ENCODE data around the gene ASPDH. TPM values are rescaled to one million over a fixed set of nuclear protein-coding genes. Genes with fewer than 3 reads are reported as not detected.
"Not testable (repeated sequence)": the region's sequence is repeated elsewhere in the genome, so short reads cannot be mapped to it uniquely, and the experiment has no call there.

ASPDH gene
- total RNA-seq, 1 donor from 2014 or later = not detected

DNA sequence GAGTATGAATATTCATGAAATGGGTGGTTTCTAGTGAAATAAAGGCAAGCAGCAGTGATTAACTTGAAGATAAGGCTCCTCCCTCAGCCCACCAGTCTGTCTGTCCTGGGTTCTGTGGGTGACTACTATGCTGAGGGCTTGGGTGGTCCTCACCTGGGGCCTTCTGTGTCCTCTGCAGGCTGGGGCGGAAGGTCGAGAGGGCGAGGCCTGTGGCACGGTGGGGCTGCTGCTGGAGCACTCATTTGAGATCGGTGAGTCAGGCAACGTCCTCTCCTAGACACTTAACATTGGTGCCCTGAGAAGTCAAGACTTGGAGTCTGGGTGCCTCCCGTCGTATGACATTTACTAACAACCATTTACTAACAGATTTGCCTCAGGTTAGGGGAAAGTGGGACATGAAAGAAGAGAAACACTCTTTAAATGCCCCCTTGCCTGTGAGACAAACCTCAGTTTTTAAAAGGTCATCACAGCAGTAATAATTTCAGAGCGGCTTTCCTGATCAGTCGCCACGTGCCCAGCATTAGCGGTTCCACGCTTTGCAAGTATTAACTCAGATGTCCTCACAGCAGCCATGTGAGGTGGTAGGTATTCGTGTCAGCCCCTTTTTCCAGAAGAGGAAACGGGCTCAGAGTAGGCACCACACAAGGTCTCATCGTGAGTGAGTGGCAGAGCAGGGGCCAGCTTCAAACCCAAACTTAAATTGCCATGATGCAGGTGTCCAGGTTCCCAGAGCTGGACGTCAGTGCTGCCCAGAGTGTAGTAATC, 35.8 kb downstream of the ASPDH start:
- DNase-seq = no peak

DNA sequence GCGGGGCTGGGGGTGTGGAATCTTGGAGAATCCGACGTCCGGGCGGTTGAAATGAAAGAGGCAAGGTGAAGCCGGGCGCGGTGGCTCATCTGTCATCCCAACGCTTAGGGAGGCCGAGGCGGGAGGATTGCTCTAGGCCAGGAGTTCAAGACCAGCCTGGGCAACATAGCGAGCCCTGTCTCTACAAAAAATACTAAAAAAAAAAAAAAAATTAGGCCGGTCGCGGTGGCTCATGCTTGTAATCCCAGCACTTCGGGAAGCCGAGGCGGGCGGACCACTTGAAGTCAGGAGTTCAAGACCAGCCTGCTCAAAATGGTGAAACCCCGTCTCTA, 36.8 kb downstream of the ASPDH start:
- DNase-seq = no peak

DNA sequence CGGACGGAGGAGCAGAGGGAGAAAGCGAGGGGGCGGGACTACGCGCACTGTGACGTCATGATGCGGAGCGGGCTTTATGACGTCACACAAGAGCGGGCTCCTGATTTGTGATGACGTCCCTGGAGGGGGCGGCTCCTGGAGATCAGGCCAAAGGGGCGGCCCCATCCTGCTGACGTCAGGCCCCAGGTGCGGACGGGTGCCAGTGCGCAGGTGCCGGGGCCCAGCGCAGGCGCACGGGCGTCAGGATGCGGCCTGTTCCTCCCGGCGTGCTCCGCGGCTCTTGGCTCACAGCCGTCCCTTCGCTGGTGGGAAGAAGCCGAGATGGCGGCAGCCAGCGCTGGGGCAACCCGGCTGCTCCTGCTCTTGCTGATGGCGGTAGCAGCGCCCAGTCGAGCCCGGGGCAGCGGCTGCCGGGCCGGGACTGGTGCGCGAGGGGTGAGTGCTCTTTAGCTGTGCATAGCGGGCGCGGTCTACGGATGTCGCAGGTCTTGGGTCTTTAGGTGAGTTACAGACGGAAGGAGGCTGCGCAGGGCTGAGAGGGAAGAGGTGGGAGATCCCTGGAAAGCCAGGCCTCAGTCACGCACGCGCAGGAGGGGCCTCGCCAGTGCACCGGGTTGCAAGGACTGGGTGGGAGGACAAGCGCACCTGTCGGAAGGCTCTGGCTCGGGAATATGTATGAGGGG, 37.3 kb downstream of the ASPDH start, which contains the start of the genes EMC10 and GARIN5A:
Gene EMC10, plus strand, starts transcription at position 284 of the 683 bp plus-strand sequence. Its CDS starts 38 bp downstream, at position 322.
Gene GARIN5A, minus strand, starts transcription at position 625 of the 683 bp plus-strand sequence. Its CDS starts 460 bp downstream, at position 165.
- peak; percentile 90 for DNase-seq

DNA sequence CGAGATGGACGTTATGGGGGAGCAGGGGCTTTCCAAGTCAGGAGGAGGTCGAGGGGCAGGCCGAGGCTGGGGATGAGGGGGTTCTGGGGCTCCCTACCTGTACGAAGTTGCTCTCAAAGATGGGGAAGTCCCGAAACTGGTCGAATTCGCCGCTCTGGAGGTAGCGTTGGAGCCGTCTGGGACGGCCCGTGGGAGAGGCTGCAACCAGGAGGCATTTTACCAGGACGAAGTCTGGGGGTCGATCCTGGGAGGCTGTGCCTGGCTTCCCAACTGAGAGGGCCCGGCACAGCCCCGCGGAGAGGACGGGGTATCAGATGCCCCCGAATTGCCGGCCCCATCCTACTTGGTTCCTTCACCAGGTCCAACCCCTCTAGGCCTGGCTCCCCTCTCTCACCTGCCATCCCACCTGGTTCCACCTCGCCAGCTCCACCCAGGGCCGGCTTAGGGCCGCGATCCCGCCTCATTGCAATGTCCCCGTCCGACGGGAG, 37.9 kb downstream of the ASPDH start:
- no peak for DNase-seq

DNA sequence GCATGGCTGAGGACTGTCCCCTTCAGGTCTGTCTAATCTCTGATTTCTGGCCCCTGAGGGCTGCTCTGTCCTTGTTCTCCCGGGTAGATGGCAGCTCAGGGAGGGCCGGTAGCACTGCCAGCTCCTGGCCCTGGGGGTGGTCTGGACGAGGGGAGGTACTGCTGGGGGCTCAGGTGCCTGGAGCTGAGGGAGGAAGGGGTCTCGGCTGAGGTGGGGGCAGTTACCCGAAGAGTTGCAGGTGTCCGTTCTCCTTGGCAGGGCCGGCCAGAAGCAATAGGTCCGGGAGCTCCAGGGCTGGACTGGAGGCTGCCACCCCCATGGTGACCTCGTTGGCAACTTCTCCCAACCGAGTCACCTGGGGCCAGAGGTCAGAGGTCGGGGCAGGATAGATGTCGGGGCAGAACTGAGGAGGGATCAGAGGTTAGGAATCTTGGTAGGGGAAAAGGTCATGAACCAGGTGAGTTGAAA, 38.6 kb downstream of the ASPDH start:
- DNase-seq = no peak

DNA sequence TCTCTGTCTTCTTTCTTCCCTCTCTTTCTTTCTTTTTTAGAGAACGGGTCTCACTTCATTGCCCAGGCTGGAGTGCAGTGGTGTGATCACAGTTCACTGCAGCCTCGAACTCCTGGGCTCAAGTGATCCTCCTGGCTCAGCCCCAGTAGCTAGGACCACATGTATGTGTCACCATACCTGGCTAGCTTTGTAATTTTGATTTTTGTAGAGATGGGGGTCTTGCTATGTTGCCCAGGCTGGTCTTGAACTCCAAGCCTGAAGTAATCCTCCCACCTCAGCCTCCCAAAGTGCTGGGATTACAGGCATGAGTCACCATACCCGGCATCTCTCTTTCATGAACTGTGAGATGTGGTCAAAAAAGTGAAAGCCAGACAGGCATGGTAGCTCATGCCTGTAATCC, 40.4 kb downstream of the ASPDH start:
- DNase-seq = not testable (repeated sequence)

DNA sequence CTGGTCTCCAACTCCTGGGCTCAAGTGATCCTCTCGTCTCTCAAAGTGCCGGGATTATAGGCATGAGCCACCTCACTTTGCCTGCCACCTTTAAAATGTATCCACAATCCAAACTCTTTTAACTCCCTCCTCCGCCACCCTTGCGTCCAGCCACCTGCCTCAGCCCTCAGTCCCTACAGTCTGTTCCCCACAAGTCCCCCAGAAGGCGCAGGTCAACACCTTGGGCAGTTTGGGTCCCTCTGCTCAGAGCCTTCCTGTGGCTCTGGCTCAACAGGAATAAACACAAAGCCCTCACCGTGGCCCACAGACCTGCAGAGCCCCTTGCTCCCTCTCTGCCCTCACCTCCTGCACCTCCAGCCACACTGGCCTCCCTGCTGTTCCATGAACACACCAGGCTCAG, 44.9 kb downstream of the ASPDH start:
- no peak for DNase-seq

DNA sequence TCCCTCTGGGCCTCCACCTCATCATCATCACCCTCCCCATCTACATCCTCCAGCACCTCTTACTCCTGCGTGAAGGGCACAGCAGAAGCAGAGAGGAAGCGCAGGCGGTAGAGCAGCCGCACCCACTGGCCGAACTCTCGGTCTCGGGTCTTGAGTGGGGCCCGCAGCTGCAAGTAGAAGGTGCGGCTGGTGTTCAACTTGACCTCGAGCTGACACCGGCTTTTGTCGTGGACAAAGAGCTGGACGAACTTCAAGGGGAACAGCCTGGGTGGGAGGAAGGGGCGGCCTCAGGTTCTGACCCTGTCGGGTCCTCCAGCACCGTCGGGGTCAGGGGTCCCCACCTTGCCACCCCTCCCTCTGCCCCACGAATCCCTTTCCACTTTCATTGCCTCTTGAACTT, 46.1 kb downstream of the ASPDH start:
- DNase-seq = no peak

DNA sequence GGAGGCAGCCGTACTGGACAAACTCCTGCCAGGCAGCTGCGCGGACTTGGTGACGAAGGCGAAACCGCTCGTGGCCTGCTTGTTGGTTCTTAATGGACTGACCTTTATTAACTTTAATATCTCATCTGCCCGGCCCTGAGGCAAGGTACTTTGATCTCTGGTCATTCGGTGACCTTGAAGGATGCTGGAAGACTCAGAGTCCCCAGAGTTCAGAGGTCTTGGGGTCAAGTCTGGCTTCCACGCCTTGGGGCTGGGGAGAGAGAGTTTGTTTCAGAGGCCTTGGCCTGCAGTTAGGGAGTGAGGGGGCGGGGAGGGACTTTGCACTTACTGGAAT, 47.0 kb downstream of the ASPDH start:
- no peak for DNase-seq

DNA sequence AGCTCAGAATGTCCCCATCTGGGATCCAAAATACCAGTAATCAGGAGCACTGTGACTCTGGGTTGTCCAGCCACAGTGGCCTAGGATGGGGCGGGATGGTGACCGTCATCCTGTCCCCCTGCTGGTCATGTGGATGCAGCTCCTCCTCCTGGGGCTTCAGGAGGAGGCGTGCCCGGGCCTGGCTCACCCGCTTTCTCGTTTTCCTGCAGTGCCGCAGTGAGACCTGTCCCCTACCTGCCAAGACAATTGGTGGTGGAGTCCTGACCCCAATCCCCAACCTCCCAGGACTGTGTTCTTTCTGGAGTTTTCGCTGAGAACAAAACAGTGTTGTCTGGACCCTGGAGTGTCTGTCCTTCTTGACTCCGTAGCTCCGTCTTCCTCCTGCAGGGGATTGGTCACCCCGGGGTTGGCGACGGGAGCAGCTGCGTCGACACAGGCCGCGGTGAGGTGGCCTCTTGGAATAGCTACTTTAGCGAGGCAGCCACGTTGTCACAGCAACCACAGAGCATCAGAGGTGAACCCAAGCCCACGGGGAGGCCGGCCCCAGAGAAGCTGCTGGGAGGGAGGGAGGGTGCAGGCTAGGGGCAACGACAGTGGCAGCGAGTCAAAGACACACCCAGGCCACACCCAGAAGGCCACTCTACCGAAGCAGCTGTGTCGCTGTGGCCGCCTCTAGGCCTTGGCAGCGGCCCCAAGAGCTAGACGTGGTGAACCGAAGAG, 47.6 kb downstream of the ASPDH start:
- no peak for DNase-seq

DNA sequence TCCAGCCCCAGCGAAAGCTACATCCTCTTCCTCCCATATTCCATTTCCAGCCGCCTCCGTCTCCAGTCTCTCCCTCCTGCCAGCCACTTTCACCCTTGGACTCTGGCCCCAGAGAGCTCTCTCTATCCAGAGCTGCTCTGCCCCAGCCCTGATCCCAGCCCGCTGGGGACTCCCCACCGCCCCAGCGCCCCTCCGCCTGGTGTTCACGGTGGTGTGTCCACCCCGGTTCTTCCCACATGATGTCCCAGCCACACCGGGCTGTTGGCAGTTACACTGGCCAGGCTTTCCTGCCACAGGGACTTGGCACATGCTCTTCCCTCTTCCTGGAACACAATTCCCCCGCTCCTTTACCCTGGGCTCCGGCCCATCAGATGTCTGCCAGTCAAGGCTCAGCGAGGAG, 48.7 kb downstream of the ASPDH start:
- DNase-seq = no peak

DNA sequence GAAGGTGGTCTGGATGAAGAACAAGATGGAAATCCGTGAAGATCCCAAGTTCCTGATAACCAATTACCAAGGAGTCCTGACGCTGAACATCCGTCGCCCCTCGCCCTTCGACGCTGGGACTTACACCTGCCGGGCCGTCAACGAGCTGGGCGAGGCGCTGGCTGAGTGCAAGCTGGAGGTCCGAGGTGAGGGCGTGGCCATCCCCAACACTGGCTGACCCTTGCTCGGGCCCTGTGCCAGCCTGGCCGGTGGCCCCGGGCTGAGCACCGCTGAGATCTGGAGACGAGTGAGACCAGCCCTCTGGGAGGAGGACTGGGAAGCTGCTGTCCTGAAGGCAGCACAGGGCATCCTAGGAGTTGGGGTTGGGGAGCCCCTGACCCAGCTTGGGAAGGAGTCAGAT, 49.4 kb downstream of the ASPDH start:
- no peak for DNase-seq

DNA sequence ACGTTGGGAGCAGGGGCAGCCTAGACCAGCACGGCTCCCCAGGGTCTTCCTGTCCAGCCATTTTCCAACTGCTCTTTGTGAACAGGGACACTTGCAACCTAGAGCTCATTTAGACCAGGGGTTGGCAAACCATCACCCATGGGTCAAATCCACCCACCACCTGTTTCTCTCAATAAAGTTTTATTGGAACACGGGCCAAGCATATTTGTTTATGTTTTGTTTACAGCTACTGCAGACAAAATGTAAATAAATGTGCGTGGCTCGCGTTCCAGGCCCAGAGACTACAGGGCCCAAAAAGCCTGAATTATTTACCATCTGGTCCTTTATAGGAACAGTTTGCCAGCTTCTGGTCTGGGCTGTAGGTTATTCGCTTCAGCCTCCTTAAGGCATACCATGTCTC, 50.7 kb downstream of the ASPDH start:
- no peak for DNase-seq

Other genes starting within 250 kb of the ASPDH start
- 0.59 TPM for gene KCNC3, start 184.5 kb downstream of the ASPDH start, total RNA-seq
- gene NAPSA, start 148.3 kb downstream of the ASPDH start, total RNA-seq = 0.59 TPM
- gene NR1H2, start 137.5 kb downstream of the ASPDH start, total RNA-seq = 26.0 TPM
- 16.0 TPM for gene POLD1, start 129.6 kb downstream of the ASPDH start, total RNA-seq
- 0.30 TPM for gene SPIB, start 95.0 kb downstream of the ASPDH start, total RNA-seq
- gene MYBPC2, start 81.0 kb downstream of the ASPDH start, total RNA-seq = 9.3 TPM
- 27.5 TPM for gene EMC10, start 37.4 kb downstream of the ASPDH start, total RNA-seq
- 0.69 TPM for gene GARIN5A, start 37.1 kb downstream of the ASPDH start, total RNA-seq
- gene JOSD2, start 2.7 kb downstream of the ASPDH start, total RNA-seq = 8.1 TPM
- 5.1 TPM for gene LRRC4B, start 54.5 kb upstream of the ASPDH start, total RNA-seq
- gene SYT3, start 126.0 kb upstream of the ASPDH start, total RNA-seq = 0.10 TPM
- gene C19orf81, start 135.5 kb upstream of the ASPDH start, total RNA-seq = not detected
- gene SHANK1, start 205.9 kb upstream of the ASPDH start, total RNA-seq = 2.9 TPM
- gene CLEC11A, start 209.5 kb upstream of the ASPDH start, total RNA-seq = 27.2 TPM

Measured in skin of body (tissue), 2 donors.